GM18951 (cell line): ENCODE data around the gene NUMBL.

ENCODE experiments used
- POLR2A ChIP-seq: IDR thresholded peaks from 4 replicates; pipeline ENCODE4 v1.6.1; 2011; ENCODE audit warnings: mild to moderate bottlenecking; ENCODE audit not compliant: insufficient read length, insufficient read depth; ENCODE audit errors: extremely low read depth
- in situ Hi-C: fragments of 300-500 bp; cut with MboI; formaldehyde crosslinking; loops from one replicate; pipeline ENCODE4 v1.12.0; 2022; ENCODE audit warnings: low sequenced_read_pairs, mixed read lengths, inconsistent platforms; ENCODE audit not compliant: unreplicated experiment

NUMBL gene

DNA sequence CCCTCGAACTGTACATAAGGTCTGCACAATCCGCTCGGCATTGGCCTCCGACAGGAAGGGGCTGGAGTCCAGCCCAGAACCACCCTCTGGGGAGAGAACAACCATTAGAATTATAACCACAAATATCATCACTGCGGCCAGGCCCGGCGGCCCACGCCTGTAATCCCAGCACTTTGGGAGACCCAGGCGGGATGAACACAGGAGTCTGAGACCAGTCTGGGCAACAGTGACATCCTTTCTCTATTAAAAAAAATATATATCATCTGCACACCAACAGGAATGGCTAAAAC is 14.9 kb upstream of the NUMBL start:
- TF ChIP-seq POLR2A = no peak
- in situ Hi-C loops = no loop called here

DNA sequence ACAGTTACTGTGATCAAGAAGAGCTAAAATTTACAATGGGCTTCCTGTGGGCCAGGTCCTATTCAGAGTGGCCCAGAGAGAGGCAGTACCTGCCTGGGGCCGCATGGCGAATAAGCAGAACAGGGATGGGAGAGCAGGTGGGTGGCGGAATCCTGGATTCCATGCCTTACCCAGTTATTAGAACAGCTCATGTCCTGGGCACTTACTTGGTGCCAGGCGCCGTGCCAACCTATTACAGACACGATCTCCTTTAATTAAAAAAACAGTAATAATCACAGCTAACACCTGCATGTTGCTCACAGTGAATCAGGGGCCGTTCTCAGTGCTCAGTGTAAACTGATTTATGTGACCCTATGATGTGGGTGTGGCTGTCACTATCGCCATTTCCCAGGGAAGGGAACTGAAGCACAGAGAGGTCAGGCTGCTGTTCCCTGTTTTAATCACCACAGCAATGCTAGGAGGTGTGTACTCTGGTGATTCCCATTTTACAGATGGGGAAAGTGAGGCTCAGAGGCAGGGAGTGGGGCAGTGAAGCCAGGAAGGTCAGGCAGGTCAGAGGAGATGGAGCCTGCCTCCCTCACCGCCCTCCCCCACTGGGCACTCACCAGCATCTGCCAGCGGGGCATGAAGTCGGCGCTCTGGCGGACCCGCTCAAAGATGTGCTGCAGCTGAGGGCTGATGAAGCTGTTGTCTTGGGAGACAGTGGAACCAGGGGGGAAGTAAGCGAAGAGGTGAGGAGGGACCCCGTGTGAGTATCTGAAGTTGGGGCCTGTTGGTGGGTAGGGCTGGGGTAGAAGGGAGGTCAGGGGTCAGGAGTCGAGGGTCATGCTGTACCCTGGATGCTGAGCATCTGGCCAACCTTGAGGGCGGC is 14.3 kb upstream of the NUMBL start:
- TF ChIP-seq POLR2A = no peak
- in situ Hi-C loops = no loop called here

DNA sequence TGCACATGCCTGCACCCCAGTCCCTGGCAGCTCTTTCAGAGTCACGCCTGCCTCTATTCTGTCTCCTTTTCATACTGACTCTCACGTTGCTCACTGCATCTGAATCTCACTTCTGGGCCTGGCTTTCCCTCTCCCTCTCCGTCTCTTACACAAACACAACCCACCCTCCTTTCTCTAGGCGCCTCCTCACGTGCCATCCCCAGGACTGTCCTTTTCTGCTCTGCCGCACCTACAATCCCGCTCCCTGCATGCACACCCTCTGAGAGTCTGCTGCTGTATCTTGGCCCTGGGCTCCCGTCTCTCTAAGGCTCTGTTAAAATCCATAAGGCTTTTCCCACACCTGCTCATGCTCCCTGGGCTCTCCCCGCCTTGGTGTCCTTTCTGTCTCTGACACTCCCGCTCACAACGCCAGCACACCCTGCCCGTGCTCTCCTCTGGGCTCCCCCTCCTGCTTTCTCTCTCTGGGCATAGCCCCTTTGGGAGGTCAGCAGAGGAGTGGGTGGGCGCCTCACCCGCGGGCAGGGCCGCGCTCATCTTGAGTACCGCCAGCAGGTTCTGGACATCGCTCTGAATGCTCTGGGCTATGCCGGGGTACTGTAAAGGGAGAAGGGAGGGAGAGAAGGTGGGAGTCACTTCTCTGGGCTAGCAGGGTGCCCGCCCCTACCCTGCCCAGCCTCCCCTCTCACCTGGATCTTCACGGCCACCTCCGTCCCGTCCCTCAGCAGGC is 12.7 kb upstream of the NUMBL start:
- no peak for TF ChIP-seq POLR2A
- in situ Hi-C loops = no loop called here

DNA sequence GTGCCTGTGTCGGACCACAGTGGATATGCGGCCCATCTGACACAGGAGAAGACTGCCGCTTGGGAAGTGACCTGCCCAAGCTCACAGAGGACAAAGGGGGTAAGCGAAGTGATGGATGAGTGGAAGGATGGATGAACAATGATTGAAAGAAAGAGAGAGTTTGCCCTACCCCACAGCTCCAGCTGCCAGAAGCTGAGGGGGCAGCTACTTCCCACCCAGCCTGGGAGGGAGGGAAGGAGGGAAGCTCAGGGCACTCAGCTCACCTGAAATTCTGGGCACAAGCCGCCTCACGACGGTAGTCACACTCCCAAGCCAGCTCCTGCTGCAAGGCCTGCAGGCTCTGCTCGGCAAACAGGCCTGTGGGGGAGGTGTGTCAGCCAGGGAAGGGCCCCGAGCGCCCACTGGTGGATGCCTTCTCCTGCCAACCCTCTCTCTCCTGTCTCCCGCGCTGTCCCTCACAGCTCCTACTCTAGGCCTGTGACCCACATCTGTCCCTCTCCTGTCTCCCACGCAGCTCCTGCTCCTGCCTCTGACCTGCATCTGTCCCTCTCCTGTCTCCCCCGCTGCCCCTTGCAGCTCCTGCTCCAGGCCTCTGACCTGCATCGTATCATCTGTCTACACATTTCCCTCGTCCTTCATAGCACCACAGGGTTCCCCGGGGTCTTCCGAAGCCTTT is 12.0 kb upstream of the NUMBL start:
- no peak for TF ChIP-seq POLR2A
- in situ Hi-C loops = no loop called here

DNA sequence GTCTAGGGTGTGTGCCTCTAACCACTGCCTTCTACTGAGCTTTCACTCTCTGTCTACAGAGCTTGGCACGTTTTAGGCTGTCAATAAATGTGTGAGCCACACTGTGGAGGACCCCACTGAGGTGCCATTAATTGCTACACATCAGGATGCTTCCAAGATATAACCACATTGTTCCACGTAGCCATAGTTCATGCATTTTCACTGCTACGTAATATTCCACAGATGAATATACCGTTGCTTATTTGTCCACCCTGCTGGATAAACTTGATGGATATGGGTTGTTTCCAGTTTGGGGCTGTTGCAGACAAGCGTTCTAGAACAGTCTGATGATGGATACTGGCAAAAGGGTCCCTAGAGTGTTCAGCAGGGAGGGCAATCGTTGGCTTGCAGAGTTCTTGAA is 11.3 kb upstream of the NUMBL start:
- no peak for TF ChIP-seq POLR2A
- in situ Hi-C loops = no loop called here

DNA sequence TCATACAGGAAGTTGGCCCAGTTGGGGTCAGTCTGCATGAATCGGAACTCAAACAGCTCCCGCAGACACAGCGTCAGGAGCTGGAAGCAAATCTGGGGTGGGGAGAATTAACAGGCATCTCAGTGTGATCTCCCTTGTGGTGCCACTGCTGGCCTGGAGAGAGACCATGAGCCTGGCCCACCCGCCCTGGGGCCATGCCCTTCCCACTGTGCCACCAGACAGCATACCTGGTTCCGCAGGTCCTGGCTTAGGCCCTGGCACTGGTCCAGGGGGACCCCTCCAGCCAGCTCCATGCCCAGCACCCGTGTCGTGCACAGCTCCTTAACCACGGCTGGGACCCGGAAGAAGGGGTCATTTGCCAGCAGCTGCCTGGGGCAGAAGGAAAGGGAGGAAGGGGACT is 9.6 kb upstream of the NUMBL start:
- in situ Hi-C loops = no loop called here

DNA sequence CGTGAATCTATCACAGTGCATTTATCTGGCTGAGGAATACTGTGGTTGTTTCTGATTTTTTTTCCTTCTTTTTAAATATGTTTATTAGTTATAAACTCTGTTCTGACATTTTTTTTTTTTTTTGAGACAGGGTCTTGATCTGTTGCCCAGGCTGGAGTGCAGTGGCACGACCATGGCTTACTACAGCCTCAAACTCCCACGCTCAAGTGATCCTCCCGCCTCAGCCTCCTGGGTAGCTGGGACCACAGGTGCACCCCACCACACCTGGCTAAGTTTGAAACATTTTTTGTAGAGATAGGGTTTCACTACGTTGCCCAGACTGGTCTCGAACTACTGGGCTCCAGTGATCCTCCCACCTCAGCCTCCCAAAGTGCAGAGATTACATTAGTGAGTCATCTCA is 6.6 kb upstream of the NUMBL start:
- no peak for TF ChIP-seq POLR2A
- in situ Hi-C loops = no loop called here

More for the DNA sequence above, 9.6 kb upstream of the NUMBL start:
- no peak for TF ChIP-seq POLR2A

DNA sequence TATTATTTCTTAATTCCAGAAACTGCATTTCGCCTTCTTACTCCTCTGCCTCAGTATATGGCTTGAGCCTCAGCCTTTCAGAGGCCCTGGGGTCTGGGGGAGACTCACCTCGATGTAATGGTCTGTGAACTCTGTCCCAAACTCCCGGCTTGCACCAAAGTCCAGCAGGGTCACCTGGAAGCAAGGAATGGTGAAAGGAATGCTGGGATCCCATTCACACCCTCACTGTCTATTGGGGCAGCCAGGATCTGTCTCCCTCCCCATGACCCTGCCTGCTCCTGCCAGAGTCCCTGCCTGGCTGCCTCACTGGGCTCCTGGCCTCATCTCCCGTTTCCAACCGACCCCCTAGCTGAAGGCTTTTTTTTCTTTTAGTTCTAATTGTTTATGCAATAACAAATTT is 5.4 kb upstream of the NUMBL start:
- no peak for TF ChIP-seq POLR2A
- in situ Hi-C loops = no loop called here

DNA sequence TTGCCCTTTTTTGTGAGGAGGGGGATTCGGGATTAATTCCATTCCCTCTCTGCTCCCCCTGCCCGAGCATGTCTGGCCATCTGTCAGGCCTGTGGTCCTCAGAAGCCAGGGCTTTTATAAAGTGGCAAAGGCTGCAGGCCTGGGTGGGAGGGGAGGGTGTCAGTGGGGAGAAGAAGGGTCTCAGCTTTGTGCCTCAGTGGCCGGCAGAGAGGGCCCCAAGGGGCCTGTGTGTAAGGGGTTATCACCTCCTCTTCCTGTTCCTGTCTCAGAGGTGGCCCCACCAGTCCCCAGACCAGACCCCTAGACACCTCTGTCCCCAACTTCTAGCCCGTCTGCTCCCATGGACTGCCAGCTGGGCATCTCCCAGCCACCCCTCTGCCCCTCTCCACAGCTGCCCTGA is 3.4 kb upstream of the NUMBL start:
- in situ Hi-C loops = no loop called here

DNA sequence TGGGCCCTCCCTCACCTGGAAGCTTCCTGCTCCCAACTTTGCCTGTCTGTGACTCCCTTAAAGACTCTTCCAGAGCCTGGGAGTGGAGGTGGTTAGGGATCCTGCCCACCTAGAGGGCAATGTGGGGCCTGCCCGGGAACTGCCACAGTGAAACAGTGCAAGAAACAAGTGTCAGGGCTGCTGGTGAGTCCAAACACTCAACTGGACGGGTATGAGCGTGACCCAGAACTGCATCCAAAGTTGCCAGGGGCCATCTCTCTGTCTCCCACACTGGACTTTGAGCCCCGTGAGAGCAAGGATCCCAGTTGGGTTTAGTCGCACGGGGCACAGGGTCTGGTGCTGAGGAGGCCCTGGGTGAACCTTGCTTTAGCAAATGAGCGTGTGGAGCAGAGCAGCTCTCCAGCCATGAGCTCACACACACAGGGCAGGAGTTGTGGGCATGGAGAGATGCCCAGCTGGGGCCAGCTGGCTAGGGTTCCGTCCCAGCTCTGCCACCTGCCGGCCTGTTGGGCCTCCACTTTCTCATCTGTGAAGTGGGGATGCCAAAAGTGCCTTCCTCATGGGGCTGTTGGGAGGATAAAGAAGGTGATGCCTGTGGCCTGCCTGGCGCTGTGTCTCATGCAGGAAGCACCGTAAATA is 2.8 kb upstream of the NUMBL start:
- in situ Hi-C loops = no loop called here

More for the DNA sequence above, 3.4 kb upstream of the NUMBL start:
- no peak for TF ChIP-seq POLR2A

DNA sequence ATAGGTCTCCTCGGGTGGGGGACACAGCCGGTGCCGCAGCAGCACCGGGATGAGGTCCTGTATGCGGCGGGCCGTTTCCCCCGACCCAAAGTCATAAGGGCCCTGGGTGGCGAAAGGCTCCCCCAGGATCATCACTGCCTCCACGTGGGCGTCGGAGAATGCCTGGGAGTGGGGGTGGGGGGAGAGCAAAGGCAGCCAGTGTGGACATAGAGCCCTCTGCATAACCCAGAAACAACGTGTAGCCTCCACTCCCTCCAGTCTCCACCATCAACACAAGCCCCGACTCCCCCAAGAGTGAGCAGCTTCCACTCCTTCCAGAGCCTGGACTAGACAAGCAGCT is 1.7 kb upstream of the NUMBL start:
- in situ Hi-C loops = no loop called here
- TF ChIP-seq POLR2A = no peak

More for the DNA sequence above, 2.8 kb upstream of the NUMBL start:
- TF ChIP-seq POLR2A = no peak

DNA sequence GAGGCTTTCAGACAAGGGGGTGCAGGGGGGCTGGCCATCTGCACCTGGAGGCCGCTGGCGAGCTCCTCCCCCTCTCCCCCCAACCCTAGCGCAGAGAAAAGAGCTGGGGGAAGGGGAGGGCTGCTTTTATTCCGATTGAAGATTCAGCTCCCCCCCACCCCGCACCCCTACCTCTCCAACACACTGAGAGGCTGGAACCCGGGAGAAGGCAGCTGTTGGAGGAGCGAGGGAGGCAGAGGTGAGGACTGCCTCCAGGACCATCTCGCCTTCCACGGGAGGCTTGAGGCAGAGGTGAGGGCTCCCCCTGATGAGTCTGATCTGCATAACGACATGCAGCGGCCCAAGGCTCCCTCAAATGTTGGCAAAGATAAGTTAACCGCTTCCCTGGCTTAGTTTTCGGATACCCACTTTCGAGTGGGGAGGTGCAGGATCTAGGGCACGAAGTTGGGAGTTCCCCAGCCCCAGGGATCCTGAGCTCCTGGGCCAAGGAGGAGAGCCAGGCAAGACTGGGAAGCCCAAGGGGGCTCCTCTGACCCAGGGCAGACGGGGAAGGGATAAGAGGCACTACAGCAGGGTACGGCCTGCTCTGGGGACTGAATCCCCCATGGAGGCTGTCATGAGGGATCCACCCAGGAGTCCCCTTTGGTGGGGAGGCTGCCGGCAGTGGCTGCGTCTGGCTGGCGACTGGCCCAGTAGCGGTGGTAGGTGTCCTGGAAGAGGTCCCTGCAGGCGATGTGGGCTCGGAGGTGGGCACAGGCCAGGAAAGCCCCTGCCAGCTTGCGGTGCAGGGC is 1.2 kb upstream of the NUMBL start:
- no peak for TF ChIP-seq POLR2A
- in situ Hi-C loops = no loop called here
